HCT116 (cell line): ENCODE measurements around the gene CALR. TPM values are rescaled to one million over a fixed set of nuclear protein-coding genes. Genes with fewer than 3 reads are reported as not detected.

ENCODE experiments used
- ATAC-seq: fragments of 200-7000 bp; cut with Tn5 transposase; 2 replicates; pipeline ENCODE4 v1.9.1; 2020; ENCODE audit warnings: mild to moderate bottlenecking, moderate library complexity
- BruUV-seq: library from RNA; stranded (reverse); fragments of 400-500 nt; replicated peaks from 2 replicates; lab custom pipeline; 2021; lab: Mats Ljungman, UMichigan
- CTCF ChIA-PET: fragments of 300-600 bp; sonication (Branson Sonifier 250); formaldehyde crosslinking; loops from one replicate; lab custom pipeline; 2021; ENCODE audit warnings: antibody characterized with exemption; lab: Charles Lee
- POLR2A ChIA-PET: fragments of 300-600, 350-600 bp; sonication (Branson Sonifier 250); formaldehyde crosslinking; loops from one replicate; lab custom pipeline; 2021; ENCODE audit warnings: antibody characterized with exemption; lab: Charles Lee
- RAD21 ChIA-PET, 2 experiments: fragments of 300-600 bp; sonication (Branson Sonifier 250); formaldehyde crosslinking; loops; one replicate each; lab custom pipeline; 2023; ENCODE audit warnings: low total read pairs in 2 of 2; ENCODE audit not compliant: uncharacterized antibody in 2 of 2, unreplicated experiment in 2 of 2, low non-redundant PET in 1 of 2; lab: Charles Lee
- DNase-seq: peaks from one replicate; pipeline ENCODE4 v3.0.0-alpha.2; 2010; ENCODE audit warnings: low read depth, low spot score
- H2AFZ ChIP-seq: fragments of 200-600 bp; shearing (Covaris generic), sonication (generic); 2 replicates; pipeline ENCODE4 v1.6.1; 2017; ENCODE audit warnings: low read depth, mixed run types, mixed read lengths, antibody characterized with exemption, low read length; ENCODE audit not compliant: poor library complexity, severe bottlenecking
- H3K27ac ChIP-seq: 2 replicates; pipeline ENCODE4 v1.5.1; 2012; ENCODE audit warnings: low read depth, low read length
- H3K27me3 ChIP-seq: fragments of 200-600 bp; sonication (generic); 2 replicates; pipeline ENCODE4 v1.6.1; 2016; ENCODE audit warnings: mixed run types, low read length, mixed read lengths; ENCODE audit not compliant: insufficient read depth
- H3K36me3 ChIP-seq, 2 experiments: fragments of 200-500 bp in 1 of 2; fragments of 200-600 bp in 1 of 2; sonication (Bioruptor generic) in 1 of 2; sonication (generic) in 1 of 2; 2 replicates each; pipeline versions ENCODE4 v1.5.1 to v1.6.1; 2014 to 2016; ENCODE audit warnings: low read length in 2 of 2, inconsistent platforms in 1 of 2, mixed read lengths in 1 of 2, mixed run types in 1 of 2; ENCODE audit not compliant: insufficient read depth in 2 of 2, control insufficient read depth in 1 of 2
- H3K4me1 ChIP-seq, 2 experiments: fragments of 200-600 bp in 1 of 2; sonication (generic) in 1 of 2; 2 replicates each; pipeline versions ENCODE4 v1.5.1 to v1.6.1; 2012 to 2017; ENCODE audit warnings: low read length in 2 of 2, inconsistent platforms in 1 of 2, mild to moderate bottlenecking in 1 of 2, mixed read lengths in 1 of 2, mixed run types in 1 of 2, moderate library complexity in 1 of 2; ENCODE audit not compliant: insufficient read depth in 2 of 2, control insufficient read depth in 1 of 2
- H3K4me2 ChIP-seq: fragments of 200-600 bp; sonication (generic); 2 replicates; pipeline ENCODE4 v1.6.1; 2017; ENCODE audit warnings: mixed run types, low read length, mixed read lengths
- H3K4me3 ChIP-seq, 2 experiments: fragments of 200-600 bp in 1 of 2; sonication (generic) in 1 of 2; replicated peaks in 1 of 2; 2 replicates each; pipeline ENCODE4 v1.5.1; 2011 to 2016; ENCODE audit warnings: low read length in 2 of 2, control low read depth in 1 of 2, low read depth in 1 of 2, mild to moderate bottlenecking in 1 of 2, mixed read lengths in 1 of 2, mixed run types in 1 of 2
- H3K79me2 ChIP-seq: fragments of 200-600 bp; sonication (generic); 2 replicates; pipeline ENCODE4 v1.6.1; 2017; ENCODE audit warnings: mild to moderate bottlenecking, mixed run types, low read length, moderate library complexity, mixed read lengths; ENCODE audit not compliant: insufficient read depth
- H3K9ac ChIP-seq: fragments of 200-600 bp; sonication (generic); 2 replicates; pipeline ENCODE4 v1.6.1; 2016; ENCODE audit warnings: low read length, mixed read lengths
- H3K9me2 ChIP-seq: fragments of 200-600 bp; sonication (generic), shearing (Covaris generic); 2 replicates; pipeline ENCODE4 v1.6.1; 2017; ENCODE audit warnings: mixed run types, mild to moderate bottlenecking, moderate library complexity; ENCODE audit not compliant: insufficient read depth
- H3K9me3 ChIP-seq, 2 experiments: fragments of 200-500 bp in 1 of 2; fragments of 200-600 bp in 1 of 2; sonication (Bioruptor generic) in 1 of 2; sonication (generic) in 1 of 2; 2 replicates each; pipeline ENCODE4 v1.6.1; 2014 to 2017; ENCODE audit warnings: low read length in 2 of 2, mixed read lengths in 2 of 2, inconsistent platforms in 1 of 2, low read depth in 1 of 2, mild to moderate bottlenecking in 1 of 2, mixed run types in 1 of 2, moderate library complexity in 1 of 2; ENCODE audit not compliant: control insufficient read depth in 1 of 2, insufficient read depth in 1 of 2
- H4K20me1 ChIP-seq: fragments of 200-600 bp; sonication (generic), shearing (Covaris generic); 2 replicates; pipeline ENCODE4 v1.6.1; 2017; ENCODE audit warnings: mixed run types, mild to moderate bottlenecking, moderate library complexity; ENCODE audit not compliant: insufficient read depth
- POLR2AphosphoS5 ChIP-seq: IDR thresholded peaks from 2 replicates; pipeline ENCODE4 v1.6.1; 2011; ENCODE audit warnings: mild to moderate bottlenecking, low read depth, low read length, moderate library complexity
- SP1 ChIP-seq: IDR thresholded peaks from 2 replicates; pipeline ENCODE4 v1.6.1; 2012; ENCODE audit warnings: low read depth
- intact Hi-C: fragments of 100-400 bp; cut with micrococcal nuclease; formaldehyde crosslinking; loops from 2 replicates; pipeline ENCODE4 v1.10.0; 2022
- total RNA-seq: library from RNA; stranded (reverse); gene quantifications from one replicate; pipeline ENCODE4 v1.2.1, GENCODE V29; 2021; ENCODE audit not compliant: unreplicated experiment
- TF ChIP-seq, protein P1 (sequence below): IDR thresholded peaks from 2 replicates; pipeline ENCODE4 v1.6.1; 2012

CALR gene
- total RNA-seq, 1 experiment from 2014 or later = 739 TPM

DNA sequence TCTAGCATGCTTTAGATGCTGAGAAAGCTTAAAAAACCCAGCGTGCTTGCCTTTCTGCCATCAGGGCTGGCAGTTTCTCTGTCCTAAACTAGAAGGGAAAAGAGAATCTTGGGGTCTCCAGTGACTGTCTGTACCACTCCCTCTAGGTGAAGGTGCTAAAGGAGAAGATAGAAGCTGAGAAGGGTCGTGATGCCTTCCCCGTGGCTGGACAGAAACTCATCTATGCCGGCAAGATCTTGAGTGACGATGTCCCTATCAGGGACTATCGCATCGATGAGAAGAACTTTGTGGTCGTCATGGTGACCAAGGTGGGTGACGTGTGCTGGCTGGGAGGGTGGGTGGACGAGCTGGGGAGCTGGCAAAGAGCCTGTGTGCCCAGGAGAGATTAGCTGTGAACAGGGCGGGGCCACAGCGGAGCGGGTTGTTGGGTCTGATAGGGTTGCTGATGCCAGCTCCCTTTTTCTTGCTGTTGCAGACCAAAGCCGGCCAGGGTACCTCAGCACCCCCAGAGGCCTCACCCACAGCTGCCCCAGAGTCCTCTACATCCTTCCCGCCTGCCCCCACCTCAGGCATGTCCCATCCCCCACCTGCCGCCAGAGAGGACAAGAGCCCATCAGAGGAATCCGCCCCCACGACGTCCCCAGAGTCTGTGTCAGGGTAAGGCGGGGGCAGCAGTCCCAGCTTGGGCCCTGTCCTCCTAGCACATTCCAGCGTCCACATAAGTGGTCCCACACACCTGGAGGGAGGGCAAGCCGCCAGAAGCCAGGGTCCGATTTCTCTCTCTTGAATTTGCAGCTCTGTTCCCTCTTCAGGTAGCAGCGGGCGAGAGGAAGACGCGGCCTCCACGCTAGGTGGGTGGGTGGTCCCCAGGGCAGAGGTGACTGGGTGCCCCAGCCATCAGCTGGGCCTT, 9.5 kb downstream of the CALR start:
- Histone ChIP-seq H4K20me1 (no peaks in the 10 kb centered on the region), H3K4me2 (peak overlapping the region; percentile 91), H3K4me3 (no peak overlapping the region; a peak in 1 of 4 replicates), H3K9ac (peak overlapping the region; percentile 93), H3K9me2 (no peaks in the 10 kb centered on the region), H3K27me3 (no peaks in the 10 kb centered on the region), H3K27ac (peak overlapping the region; percentile 20), H3K36me3 (peaks cover 38 to 43% of the 10 kb centered on the region in 2 experiments), H3K4me1 (peaks cover 3 to 21% of the 10 kb centered on the region in 2 experiments; a peak in 3 of 4 replicates), H2AFZ (no peak overlapping the region), H3K9me3 (no peaks in the 10 kb centered on the region), H3K79me2 (peaks cover 58% of the 10 kb centered on the region)
- ChIA-PET POLR2A (interaction anchor here (0.7 to 1.4 kb wide), 2 partner anchors 220 to 334 kb away, joined by 3 read pairs; no protein-coding TSS in a partner anchor), CTCF (interaction anchor here (2.0 kb wide), 1 partner anchor 17 kb away, joined by 6 read pairs; no protein-coding TSS in a partner anchor), RAD21 (no interaction called here)
- intact Hi-C loops = no loop called here
- 0 out of 2 replicates have a peak, but pooled peaks have one; percentile 9 for TF ChIP-seq POLR2AphosphoS5
- TF ChIP-seq SP1 = no peak
- BruUV-seq = no TSS peak
- ATAC-seq = no peak
- DNase-seq = no peak

DNA sequence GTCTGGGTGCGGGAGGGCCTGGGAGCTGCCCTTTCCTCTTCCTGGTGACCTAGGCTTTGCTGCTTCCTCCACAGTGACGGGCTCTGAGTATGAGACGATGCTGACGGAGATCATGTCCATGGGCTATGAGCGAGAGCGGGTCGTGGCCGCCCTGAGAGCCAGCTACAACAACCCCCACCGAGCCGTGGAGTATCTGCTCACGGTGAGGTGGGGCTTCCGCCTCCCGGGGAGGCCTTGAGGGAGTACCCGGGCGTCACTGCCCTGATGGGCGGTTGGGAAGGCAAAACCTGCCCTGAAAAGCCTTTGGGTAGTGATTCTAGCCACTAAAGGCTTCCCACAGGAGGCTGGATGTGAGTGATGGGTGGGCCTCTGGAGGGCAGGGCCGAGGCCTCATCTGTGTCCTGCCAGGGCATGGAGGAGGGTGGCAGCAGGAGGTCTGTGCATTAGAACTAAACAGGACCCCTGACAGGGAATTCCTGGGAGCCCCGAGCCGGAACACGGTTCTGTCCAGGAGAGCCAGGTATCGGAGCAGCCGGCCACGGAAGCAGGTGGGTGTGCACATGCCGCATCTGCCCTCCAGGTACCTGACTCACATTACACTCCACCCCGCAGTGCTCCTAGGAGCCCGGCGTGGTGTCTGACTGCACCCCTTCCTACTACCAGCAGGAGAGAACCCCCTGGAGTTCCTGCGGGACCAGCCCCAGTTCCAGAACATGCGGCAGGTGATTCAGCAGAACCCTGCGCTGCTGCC, 10.4 kb downstream of the CALR start:
- peak overlapping the region; percentile 2; the same call in 1 of the 2 replicates for H3K27ac ChIP-seq
- H2AFZ ChIP-seq = no peak overlapping the region
- no peak overlapping the region for H3K4me3 ChIP-seq
- POLR2A ChIA-PET = interaction anchor here (1.4 kb wide), 1 partner anchor 333 kb away, joined by 3 read pairs; no protein-coding TSS in a partner anchor
- H3K9me2 ChIP-seq = no peaks in the 10 kb centered on the region
- CTCF ChIA-PET = interaction anchor here (2.0 kb wide), 1 partner anchor 16 kb away, joined by 6 read pairs; no protein-coding TSS in a partner anchor
- TF ChIP-seq POLR2AphosphoS5 = 0 out of 2 replicates have a peak, but pooled peaks have one; percentile 16
- TF ChIP-seq, protein P1, sequence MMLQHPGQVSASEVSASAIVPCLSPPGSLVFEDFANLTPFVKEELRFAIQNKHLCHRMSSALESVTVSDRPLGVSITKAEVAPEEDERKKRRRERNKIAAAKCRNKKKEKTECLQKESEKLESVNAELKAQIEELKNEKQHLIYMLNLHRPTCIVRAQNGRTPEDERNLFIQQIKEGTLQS = no peak
- H3K4me1 ChIP-seq = peaks cover 3 to 16% of the 10 kb centered on the region in 2 experiments; a peak in 3 of 4 replicates
- H3K27me3 ChIP-seq = no peaks in the 10 kb centered on the region
- H4K20me1 ChIP-seq = no peaks in the 10 kb centered on the region; the same call in 1 of the 2 replicates
- ATAC-seq = no peak
- H3K4me2 ChIP-seq = no peak overlapping the region
- H3K9me3 ChIP-seq = no peaks in the 10 kb centered on the region
- H3K9ac ChIP-seq = no peak overlapping the region
- no TSS peak for BruUV-seq
- peaks cover 34 to 43% of the 10 kb centered on the region in 2 experiments for H3K36me3 ChIP-seq
- intact Hi-C loops = no loop called here
- peaks cover 62% of the 10 kb centered on the region for H3K79me2 ChIP-seq
- no peak for DNase-seq
- RAD21 ChIA-PET = no interaction called here
